Measurements from ENCODE around the gene CD151.
A peak's percentile ranks its signal among the peaks of the same experiment; 100 is the strongest.

DNA sequence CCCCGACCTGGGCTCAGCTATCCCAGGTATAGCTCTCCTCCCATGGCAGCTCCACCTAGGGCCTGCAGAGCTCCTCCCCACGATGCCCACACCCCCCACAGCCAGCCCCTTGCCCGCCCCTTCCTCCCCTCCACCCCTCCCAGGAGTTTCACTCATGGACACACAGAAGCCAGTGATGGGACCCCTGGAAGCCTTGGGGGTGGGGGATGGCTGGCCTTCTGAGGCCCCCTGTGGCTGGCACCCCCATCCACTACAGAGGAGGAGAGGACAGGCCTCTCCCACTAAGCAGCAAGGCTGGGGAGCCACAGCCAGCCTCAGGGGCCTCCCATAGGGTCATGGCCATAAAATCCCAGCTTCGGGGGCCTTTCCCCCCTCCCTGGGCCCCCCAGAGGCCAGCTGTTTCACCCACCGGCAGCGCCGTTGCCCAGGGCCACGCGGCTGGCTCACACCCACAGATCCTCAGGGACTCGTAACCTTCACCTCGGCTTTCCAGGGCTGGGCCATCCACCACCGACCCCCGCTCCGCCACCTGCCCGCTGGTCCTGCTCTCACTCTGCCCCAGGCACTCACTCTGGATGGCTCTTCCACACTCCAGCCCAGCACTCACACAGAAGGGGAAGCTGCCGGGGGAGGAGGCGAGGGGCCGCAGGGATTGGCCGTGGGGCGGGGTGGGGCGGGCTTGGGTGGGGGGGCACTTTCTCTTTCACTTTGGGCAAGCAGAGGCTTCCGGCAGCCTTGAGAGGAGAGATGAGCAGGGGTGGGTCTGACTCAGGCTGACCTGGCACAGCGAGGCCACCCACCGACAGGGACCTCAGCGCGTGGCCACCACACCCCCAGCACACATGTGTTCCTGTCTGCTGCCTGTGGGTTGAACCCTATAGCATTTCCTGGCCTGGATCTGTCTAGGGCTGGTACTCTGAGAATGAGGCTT lies 36.9 kb upstream of the CD151 start:
- TF ChIP-seq, protein P1, sequence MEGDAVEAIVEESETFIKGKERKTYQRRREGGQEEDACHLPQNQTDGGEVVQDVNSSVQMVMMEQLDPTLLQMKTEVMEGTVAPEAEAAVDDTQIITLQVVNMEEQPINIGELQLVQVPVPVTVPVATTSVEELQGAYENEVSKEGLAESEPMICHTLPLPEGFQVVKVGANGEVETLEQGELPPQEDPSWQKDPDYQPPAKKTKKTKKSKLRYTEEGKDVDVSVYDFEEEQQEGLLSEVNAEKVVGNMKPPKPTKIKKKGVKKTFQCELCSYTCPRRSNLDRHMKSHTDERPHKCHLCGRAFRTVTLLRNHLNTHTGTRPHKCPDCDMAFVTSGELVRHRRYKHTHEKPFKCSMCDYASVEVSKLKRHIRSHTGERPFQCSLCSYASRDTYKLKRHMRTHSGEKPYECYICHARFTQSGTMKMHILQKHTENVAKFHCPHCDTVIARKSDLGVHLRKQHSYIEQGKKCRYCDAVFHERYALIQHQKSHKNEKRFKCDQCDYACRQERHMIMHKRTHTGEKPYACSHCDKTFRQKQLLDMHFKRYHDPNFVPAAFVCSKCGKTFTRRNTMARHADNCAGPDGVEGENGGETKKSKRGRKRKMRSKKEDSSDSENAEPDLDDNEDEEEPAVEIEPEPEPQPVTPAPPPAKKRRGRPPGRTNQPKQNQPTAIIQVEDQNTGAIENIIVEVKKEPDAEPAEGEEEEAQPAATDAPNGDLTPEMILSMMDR (IDR thresholded peaks at IDR 0.05), result no peak
- TF ChIP-seq POLR2AphosphoS5 (IDR thresholded peaks at IDR 0.05) (peak; percentile 31), EP300 (IDR thresholded peaks at IDR 0.05) (no peak), POLR2A (IDR thresholded peaks at IDR 0.05) (peak; percentile 30 to 46)

Measured in gastroesophageal sphincter (tissue), 3 donors.